Hepatocyte (in vitro differentiated cells): ENCODE results near the gene SFMBT2. TPM values are rescaled to one million over a fixed set of nuclear protein-coding genes. Genes with fewer than 3 reads are reported as not detected.

Source experiments
- DNase-seq: peaks from one replicate; pipeline ENCODE4 v3.0.0-alpha.2; 2016; ENCODE audit warnings: low spot score
- H2AFZ ChIP-seq: fragments of 200-600 bp; sonication (generic); 2 replicates; pipeline ENCODE4 v1.6.0; 2016; ENCODE audit warnings: antibody characterized with exemption, mild to moderate bottlenecking
- H3K27ac ChIP-seq: fragments of 200-600 bp; sonication (generic); 2 replicates; pipeline ENCODE4 v1.5.1; 2016; ENCODE audit warnings: mild to moderate bottlenecking
- H3K27me3 ChIP-seq: fragments of 200-600 bp; sonication (generic); 2 replicates; pipeline ENCODE4 v1.6.1; 2016
- H3K36me3 ChIP-seq: fragments of 200-600 bp; sonication (generic); replicated peaks from 2 replicates; pipeline ENCODE4 v1.5.1; 2016; ENCODE audit warnings: low read depth; ENCODE audit not compliant: insufficient read depth
- H3K4me1 ChIP-seq: fragments of 200-600 bp; sonication (generic); 2 replicates; pipeline ENCODE4 v1.5.1; 2016; ENCODE audit warnings: mild to moderate bottlenecking, moderate library complexity; ENCODE audit not compliant: insufficient read depth
- H3K4me2 ChIP-seq: fragments of 200-600 bp; sonication (generic); 2 replicates; pipeline ENCODE4 v1.6.0; 2016
- H3K4me3 ChIP-seq: fragments of 200-600 bp; sonication (generic); 2 replicates; pipeline ENCODE4 v1.5.1; 2016; ENCODE audit warnings: mild to moderate bottlenecking
- H3K79me2 ChIP-seq: fragments of 200-600 bp; sonication (generic); 2 replicates; pipeline ENCODE4 v1.6.0; 2017; ENCODE audit warnings: mild to moderate bottlenecking
- H3K9me2 ChIP-seq: fragments of 200-600 bp; sonication (generic); replicated peaks from 2 replicates; pipeline ENCODE4 v1.6.0; 2017; ENCODE audit warnings: mild to moderate bottlenecking; ENCODE audit not compliant: insufficient read depth
- H3K9me3 ChIP-seq: fragments of 200-600 bp; sonication (generic); 2 replicates; pipeline ENCODE4 v1.5.1; 2016; ENCODE audit warnings: low read depth, mild to moderate bottlenecking
- H4K20me1 ChIP-seq: fragments of 200-600 bp; sonication (generic); 2 replicates; pipeline ENCODE4 v1.6.0; 2016; ENCODE audit warnings: mild to moderate bottlenecking; ENCODE audit not compliant: insufficient read depth, poor library complexity, severe bottlenecking
- EZH2 ChIP-seq: fragments of 200-600 bp; sonication (generic); IDR thresholded peaks from 2 replicates; pipeline ENCODE4 v1.6.1; 2016; ENCODE audit warnings: antibody characterized with exemption, mild to moderate bottlenecking, borderline replicate concordance
- EZH2phosphoT487 ChIP-seq: fragments of 200-600 bp; sonication (generic); IDR thresholded peaks from one replicate; pipeline ENCODE4 v1.6.1; 2018; ENCODE audit warnings: antibody characterized with exemption, mild to moderate bottlenecking, low read depth, moderate library complexity; ENCODE audit not compliant: unreplicated experiment, severe bottlenecking
- whole genome bisulfite sequencing: methylation state at CpG from one replicate; pipeline ENCODE4 v1.1.6; 2016; ENCODE audit warnings: low lambda C conversion rate; ENCODE audit errors: missing lambda C conversion rate; 5-methylcytosine and 5-hydroxymethylcytosine counted together
- polyA plus RNA-seq: library from polyadenylated mRNA; unstranded; fragments of >200 nt; fragmentation: Nextera tagmentation; extraction: Ambion mirVana; gene quantifications from 2 replicates; pipeline ENCODE4 v1.2.1, GENCODE V29; 2016
- total RNA-seq: library from RNA; depleted of rRNA; stranded (reverse); fragments of >200 nt; gene quantifications from 2 replicates; pipeline ENCODE4 v1.2.3, GENCODE V29; 2014
- TF ChIP-seq, protein P1 (sequence below): fragments of 200-600 bp; sonication (generic); IDR thresholded peaks from 2 replicates; pipeline ENCODE4 v1.5.1; 2016; ENCODE audit warnings: antibody characterized with exemption, mild to moderate bottlenecking; ENCODE audit not compliant: poor library complexity

The SFMBT2 gene
- total and polyA plus RNA-seq, 2 experiments from 2014 or later: 1.1 to 3.8 TPM

DNA sequence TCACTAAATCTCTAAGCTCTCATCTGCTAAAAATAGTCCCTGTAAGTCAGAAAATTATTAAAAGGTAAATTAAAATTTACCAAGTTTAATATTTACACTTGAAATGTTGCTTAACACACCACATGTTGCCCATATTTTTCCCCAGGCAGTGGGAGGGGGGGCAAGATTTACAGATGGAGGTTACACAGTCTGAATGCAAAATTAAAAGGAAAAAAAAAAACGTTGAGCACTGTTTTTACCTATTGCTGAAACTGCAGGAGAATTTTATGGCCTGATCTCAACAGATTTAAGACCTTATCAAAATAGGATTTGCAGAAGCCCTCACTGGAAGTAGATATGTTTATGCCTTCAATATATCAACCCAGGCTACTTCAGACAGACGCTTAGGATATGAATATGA is 133.4 kb downstream of the SFMBT2 start:
- TF ChIP-seq EZH2 (no peak), EZH2phosphoT487 (no peak)
- TF ChIP-seq, protein P1, sequence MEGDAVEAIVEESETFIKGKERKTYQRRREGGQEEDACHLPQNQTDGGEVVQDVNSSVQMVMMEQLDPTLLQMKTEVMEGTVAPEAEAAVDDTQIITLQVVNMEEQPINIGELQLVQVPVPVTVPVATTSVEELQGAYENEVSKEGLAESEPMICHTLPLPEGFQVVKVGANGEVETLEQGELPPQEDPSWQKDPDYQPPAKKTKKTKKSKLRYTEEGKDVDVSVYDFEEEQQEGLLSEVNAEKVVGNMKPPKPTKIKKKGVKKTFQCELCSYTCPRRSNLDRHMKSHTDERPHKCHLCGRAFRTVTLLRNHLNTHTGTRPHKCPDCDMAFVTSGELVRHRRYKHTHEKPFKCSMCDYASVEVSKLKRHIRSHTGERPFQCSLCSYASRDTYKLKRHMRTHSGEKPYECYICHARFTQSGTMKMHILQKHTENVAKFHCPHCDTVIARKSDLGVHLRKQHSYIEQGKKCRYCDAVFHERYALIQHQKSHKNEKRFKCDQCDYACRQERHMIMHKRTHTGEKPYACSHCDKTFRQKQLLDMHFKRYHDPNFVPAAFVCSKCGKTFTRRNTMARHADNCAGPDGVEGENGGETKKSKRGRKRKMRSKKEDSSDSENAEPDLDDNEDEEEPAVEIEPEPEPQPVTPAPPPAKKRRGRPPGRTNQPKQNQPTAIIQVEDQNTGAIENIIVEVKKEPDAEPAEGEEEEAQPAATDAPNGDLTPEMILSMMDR: no peak
- no peaks in the 10 kb centered on the region for H3K4me1 ChIP-seq
- no peaks in the 10 kb centered on the region for H3K9me3 ChIP-seq
- no peak overlapping the region for H3K4me2 ChIP-seq
- no peak overlapping the region for H3K27ac ChIP-seq
- DNase-seq: no peak
- peaks cover 2% of the 10 kb centered on the region for H4K20me1 ChIP-seq
- H3K79me2 ChIP-seq: no peaks in the 10 kb centered on the region
- no peak overlapping the region for H3K4me3 ChIP-seq
- no peaks in the 10 kb centered on the region for H3K36me3 ChIP-seq
- no peaks in the 10 kb centered on the region for H3K27me3 ChIP-seq
- H3K9me2 ChIP-seq: no peaks in the 10 kb centered on the region
- no peak overlapping the region for H2AFZ ChIP-seq
- 43% methylated on average over 2 of the region's 2 CpGs for WGBS

DNA sequence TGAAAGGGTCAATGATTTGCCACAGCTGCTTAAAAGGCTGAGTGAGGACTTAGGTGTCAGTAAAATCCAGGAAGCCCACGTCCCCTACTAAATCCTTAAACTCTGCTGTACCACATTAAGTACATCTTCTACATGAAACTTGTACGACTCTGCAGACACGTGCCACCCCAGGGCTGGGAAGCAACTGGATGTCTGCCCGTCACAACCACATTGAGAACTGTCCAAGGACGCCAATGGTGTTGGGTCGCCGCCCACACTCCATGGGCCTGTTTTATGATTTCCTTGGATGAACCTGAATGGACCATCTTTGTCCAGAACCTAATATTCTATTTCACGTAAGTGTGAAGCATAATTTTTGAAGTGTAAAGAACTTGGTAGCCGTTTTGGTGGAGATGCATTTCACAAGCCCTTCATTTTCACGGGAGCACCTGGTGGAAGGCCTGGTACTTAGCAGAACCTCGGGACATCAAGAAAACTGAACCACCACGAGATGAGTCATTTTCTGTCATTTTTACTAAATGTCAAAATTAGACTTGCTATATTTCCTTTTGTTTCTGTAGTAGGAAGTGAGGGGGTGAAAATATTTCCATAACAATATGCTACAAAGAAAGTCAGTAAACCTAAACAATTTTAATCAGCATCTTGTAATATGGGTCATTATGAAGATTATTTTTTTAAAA is 134.9 kb downstream of the SFMBT2 start:
- no peak for TF ChIP-seq EZH2
- TF ChIP-seq, protein P1: no peak
- TF ChIP-seq EZH2phosphoT487: no peak
- WGBS: 84% methylated on average over 12 of the region's 12 CpGs
- H3K4me2 ChIP-seq: no peak overlapping the region
- no peaks in the 10 kb centered on the region for H3K9me2 ChIP-seq
- no peaks in the 10 kb centered on the region for H3K79me2 ChIP-seq
- H3K9me3 ChIP-seq: no peaks in the 10 kb centered on the region
- peaks cover 2% of the 10 kb centered on the region for H4K20me1 ChIP-seq
- no peak overlapping the region for H2AFZ ChIP-seq
- H3K36me3 ChIP-seq: no peaks in the 10 kb centered on the region
- no peak overlapping the region for H3K4me3 ChIP-seq
- no peaks in the 10 kb centered on the region for H3K4me1 ChIP-seq
- no peak for DNase-seq
- no peak overlapping the region for H3K27ac ChIP-seq
- no peaks in the 10 kb centered on the region for H3K27me3 ChIP-seq

DNA sequence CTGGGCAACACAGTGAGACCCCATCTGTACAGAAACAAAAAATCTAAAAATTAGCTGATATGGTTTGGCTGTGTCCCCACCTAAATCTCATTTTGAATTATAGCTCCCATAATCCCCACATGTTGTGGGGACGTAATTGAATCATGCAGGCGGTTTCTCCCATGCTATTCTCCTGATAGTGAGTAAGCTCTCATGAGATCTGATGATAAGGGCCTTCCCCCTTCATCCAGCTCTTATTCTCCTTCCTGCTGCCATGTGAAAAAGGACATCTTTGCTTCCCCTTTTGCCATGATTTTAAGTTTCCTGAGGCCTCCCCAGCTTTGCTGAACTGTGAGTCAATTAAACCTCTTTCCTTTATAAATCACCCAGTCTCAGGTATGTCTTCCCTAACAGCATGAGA is 136.5 kb downstream of the SFMBT2 start:
- 72% methylated on average over 2 of the region's 2 CpGs for WGBS
- Histone ChIP-seq H4K20me1 (peaks cover 2% of the 10 kb centered on the region), H3K4me1 (no peaks in the 10 kb centered on the region)

More for the DNA sequence above, 136.5 kb downstream of the SFMBT2 start:
- TF ChIP-seq EZH2 (no peak), EZH2phosphoT487 (no peak)
- TF ChIP-seq, protein P1: no peak
- Histone ChIP-seq H2AFZ (no peak overlapping the region), H3K9me3 (no peaks in the 10 kb centered on the region), H3K4me3 (no peak overlapping the region), H3K79me2 (no peaks in the 10 kb centered on the region), H3K27me3 (no peaks in the 10 kb centered on the region), H3K36me3 (no peaks in the 10 kb centered on the region), H3K27ac (no peak overlapping the region), H3K9me2 (no peaks in the 10 kb centered on the region), H3K4me2 (no peak overlapping the region)
- DNase-seq: no peak
